ENCODE results near the gene NDST3. TPM values are rescaled to one million over a fixed set of nuclear protein-coding genes. Genes with fewer than 3 reads are reported as not detected.

The NDST3 gene
- total and polyA plus RNA-seq, 2 of the 13 experiments (the other 11 are each of a cell fraction or from before 2014, with no cell fraction given): not detected

DNA sequence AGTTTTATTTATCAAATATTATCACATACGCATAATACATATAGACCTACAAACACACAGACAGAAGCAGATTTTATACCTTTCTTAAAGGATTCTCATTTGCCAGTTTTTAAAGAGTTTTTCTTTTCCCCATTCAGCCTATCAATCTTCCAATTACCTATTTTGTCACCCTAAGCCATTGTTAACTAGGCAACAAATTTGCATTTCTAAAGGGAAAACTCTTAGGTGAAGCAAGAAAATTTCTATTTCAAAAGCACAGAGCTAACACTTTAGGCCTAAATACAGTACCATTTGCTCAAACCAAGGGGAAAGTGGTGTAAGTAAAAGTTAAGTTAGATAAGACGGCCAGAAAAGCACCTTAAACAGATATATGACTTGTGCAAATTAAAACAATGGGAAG is 156.6 kb downstream of the NDST3 start:
- Histone ChIP-seq H2AFZ (ENCODE audit: low read length) (no peak overlapping the region), H3K4me3 (replicated peaks in 1 of 3; ENCODE audit: insufficient read depth in 1 of 3, low read depth in 2 of 3, low read length in 3 of 3) (no peak overlapping the region), H3K4me1 (ENCODE audit: insufficient read depth, low read length) (no peaks in the 10 kb centered on the region), H3K36me3 (replicated peaks in 1 of 2; ENCODE audit: control insufficient read depth in 1 of 2, insufficient read depth in 2 of 2, low read length in 2 of 2) (no peaks in the 10 kb centered on the region), H3K27me3 (ENCODE audit: control insufficient read depth in 1 of 2, insufficient read depth in 2 of 2, low read length in 2 of 2) (no peaks in the 10 kb centered on the region), H3K9me3 (ENCODE audit: low read length) (no peaks in the 10 kb centered on the region), H3K27ac (ENCODE audit: extremely low read length, insufficient read depth, low read length) (no peak overlapping the region), H3K4me2 (ENCODE audit: low read depth, low read length) (no peak overlapping the region), H3K9ac (ENCODE audit: insufficient read depth, low read depth, low read length) (no peak overlapping the region), H3K79me2 (ENCODE audit: insufficient read depth, low read length) (no peaks in the 10 kb centered on the region), H4K20me1 (ENCODE audit: insufficient read depth, low read length) (no peaks in the 10 kb centered on the region)
- BruUV-seq (replicated peaks): no TSS peak
- ATAC-seq: no peak
- no peak for FAIRE-seq
- no peak for DNase-seq (ENCODE audit: low spot score)
- TF ChIP-seq KDM6A (CRISPR knock-in tag; IDR thresholded peaks at IDR 0.05; ENCODE audit: low read depth): no peak
- TF ChIP-seq, protein P1, sequence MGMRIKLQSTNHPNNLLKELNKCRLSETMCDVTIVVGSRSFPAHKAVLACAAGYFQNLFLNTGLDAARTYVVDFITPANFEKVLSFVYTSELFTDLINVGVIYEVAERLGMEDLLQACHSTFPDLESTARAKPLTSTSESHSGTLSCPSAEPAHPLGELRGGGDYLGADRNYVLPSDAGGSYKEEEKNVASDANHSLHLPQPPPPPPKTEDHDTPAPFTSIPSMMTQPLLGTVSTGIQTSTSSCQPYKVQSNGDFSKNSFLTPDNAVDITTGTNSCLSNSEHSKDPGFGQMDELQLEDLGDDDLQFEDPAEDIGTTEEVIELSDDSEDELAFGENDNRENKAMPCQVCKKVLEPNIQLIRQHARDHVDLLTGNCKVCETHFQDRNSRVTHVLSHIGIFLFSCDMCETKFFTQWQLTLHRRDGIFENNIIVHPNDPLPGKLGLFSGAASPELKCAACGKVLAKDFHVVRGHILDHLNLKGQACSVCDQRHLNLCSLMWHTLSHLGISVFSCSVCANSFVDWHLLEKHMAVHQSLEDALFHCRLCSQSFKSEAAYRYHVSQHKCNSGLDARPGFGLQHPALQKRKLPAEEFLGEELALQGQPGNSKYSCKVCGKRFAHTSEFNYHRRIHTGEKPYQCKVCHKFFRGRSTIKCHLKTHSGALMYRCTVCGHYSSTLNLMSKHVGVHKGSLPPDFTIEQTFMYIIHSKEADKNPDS (CRISPR knock-in tag; IDR thresholded peaks at IDR 0.05): no peak
- TF ChIP-seq SKI (IDR thresholded peaks at IDR 0.05; ENCODE audit: partially characterized antibody): no peak
- no peak for TF ChIP-seq ZNF83 (CRISPR knock-in tag; IDR thresholded peaks at IDR 0.05; ENCODE audit: borderline replicate concordance)
- no peak for TF ChIP-seq NPAS2 (CRISPR knock-in tag; IDR thresholded peaks at IDR 0.05; ENCODE audit: borderline replicate concordance)
- TF ChIP-seq ZNF230 (CRISPR knock-in tag; IDR thresholded peaks at IDR 0.05): no peak
- no peak for TF ChIP-seq ZNF891 (CRISPR knock-in tag; IDR thresholded peaks at IDR 0.05)
- TF ChIP-seq, protein P2, sequence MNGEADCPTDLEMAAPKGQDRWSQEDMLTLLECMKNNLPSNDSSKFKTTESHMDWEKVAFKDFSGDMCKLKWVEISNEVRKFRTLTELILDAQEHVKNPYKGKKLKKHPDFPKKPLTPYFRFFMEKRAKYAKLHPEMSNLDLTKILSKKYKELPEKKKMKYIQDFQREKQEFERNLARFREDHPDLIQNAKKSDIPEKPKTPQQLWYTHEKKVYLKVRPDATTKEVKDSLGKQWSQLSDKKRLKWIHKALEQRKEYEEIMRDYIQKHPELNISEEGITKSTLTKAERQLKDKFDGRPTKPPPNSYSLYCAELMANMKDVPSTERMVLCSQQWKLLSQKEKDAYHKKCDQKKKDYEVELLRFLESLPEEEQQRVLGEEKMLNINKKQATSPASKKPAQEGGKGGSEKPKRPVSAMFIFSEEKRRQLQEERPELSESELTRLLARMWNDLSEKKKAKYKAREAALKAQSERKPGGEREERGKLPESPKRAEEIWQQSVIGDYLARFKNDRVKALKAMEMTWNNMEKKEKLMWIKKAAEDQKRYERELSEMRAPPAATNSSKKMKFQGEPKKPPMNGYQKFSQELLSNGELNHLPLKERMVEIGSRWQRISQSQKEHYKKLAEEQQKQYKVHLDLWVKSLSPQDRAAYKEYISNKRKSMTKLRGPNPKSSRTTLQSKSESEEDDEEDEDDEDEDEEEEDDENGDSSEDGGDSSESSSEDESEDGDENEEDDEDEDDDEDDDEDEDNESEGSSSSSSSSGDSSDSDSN (CRISPR knock-in tag; IDR thresholded peaks at IDR 0.05): no peak
- no peak for TF ChIP-seq CREB1 (IDR thresholded peaks at IDR 0.05)
- TF ChIP-seq CREB1 (CRISPR knock-in tag; IDR thresholded peaks at IDR 0.05): no peak
- no peak for TF ChIP-seq KMT2A (CRISPR knock-in tag; IDR thresholded peaks at IDR 0.05)
- TF ChIP-seq ZNF274 (CRISPR knock-in tag; IDR thresholded peaks at IDR 0.05): no peak
- TF ChIP-seq SALL1 (CRISPR knock-in tag; IDR thresholded peaks at IDR 0.05): no peak
- TF ChIP-seq SOX13 (IDR thresholded peaks at IDR 0.05): no peak
- TF ChIP-seq SOX13 (CRISPR knock-in tag; conservative IDR thresholded peaks at IDR 0.05 in 1 of 2, IDR thresholded peaks at IDR 0.05 in 1 of 2): no peak
- 31% methylated on average over 2 of the region's 2 CpGs for WGBS (ENCODE audit: low lambda C conversion rate)
- ChIA-PET POLR2A (no interaction called here), CTCF (ENCODE audit: low intra/inter-chr PET ratio, low total read pairs) (no interaction called here)
- intact Hi-C loops (cut with micrococcal nuclease; ENCODE audit: unreplicated experiment) (no loop called here), in situ Hi-C loops (cut with HindIII; ENCODE audit: extremely low pct_ligation_motif_present, low pct_unique_long_range_greater_than_20kb) (no loop called here)
